Natural killer cell (primary cell): ENCODE measurements around the gene FNDC3B. TPM values are rescaled to one million over a fixed set of nuclear protein-coding genes. Genes with fewer than 3 reads are reported as not detected.
"Not testable (repeated sequence)": the region's sequence is repeated elsewhere in the genome, so short reads cannot be mapped to it uniquely, and the experiment has no call there.

Experiments
- ATAC-seq, 3 donors: fragments of 150-1000 bp in 2 of 3; fragments of 200-7000 bp in 1 of 3; cut with Tn5 transposase; 1 replicate in 1 of 3; 2 replicates in 2 of 3; pipeline ENCODE4 v1.10.0; 2021; ENCODE audit warnings: mild to moderate bottlenecking in 2 of 3, moderate library complexity in 2 of 3
- DNase-seq, 2 donors: peaks; one replicate each; pipeline versions ENCODE4 v3.0.0 to v3.0.0-alpha.2; 2013 to 2021; ENCODE audit warnings: mixed read lengths in 1 of 2
- H3K27ac ChIP-seq: one replicate; pipeline ENCODE4 v1.5.1; 2013; ENCODE audit warnings: mild to moderate bottlenecking, low read length
- H3K27me3 ChIP-seq: one replicate; pipeline ENCODE4 v1.6.1; 2013; ENCODE audit warnings: low read length; ENCODE audit not compliant: control insufficient read depth, insufficient read depth
- H3K36me3 ChIP-seq: one replicate; pipeline ENCODE4 v1.6.1; 2013; ENCODE audit warnings: low read length; ENCODE audit not compliant: control insufficient read depth, insufficient read depth
- H3K4me1 ChIP-seq: one replicate; pipeline ENCODE4 v1.6.1; 2013; ENCODE audit warnings: low read length; ENCODE audit not compliant: control insufficient read depth, insufficient read depth
- H3K4me3 ChIP-seq: one replicate; pipeline ENCODE4 v1.5.1; 2013; ENCODE audit warnings: low read length
- H3K9me3 ChIP-seq: one replicate; pipeline ENCODE4 v1.6.1; 2013; ENCODE audit warnings: low read length; ENCODE audit not compliant: control insufficient read depth, insufficient read depth
- H3K27ac Mint-ChIP-seq, 2 donors: one replicate each; pipeline ENCODE4 v1.8.0; 2022; ENCODE audit warnings: mild to moderate bottlenecking in 2 of 2, mixed read lengths in 2 of 2, moderate library complexity in 1 of 2
- H3K27me3 Mint-ChIP-seq, 2 donors: one replicate each; pipeline ENCODE4 v1.8.0; 2022; ENCODE audit warnings: low read depth in 2 of 2, mixed read lengths in 2 of 2
- H3K36me3 Mint-ChIP-seq: one replicate; pipeline ENCODE4 v1.8.0; 2022; ENCODE audit warnings: mixed read lengths
- H3K4me1 Mint-ChIP-seq, 2 donors: one replicate each; pipeline ENCODE4 v1.8.0; 2022; ENCODE audit warnings: mixed read lengths in 2 of 2
- H3K4me3 Mint-ChIP-seq: one replicate; pipeline ENCODE4 v1.8.0; 2022; ENCODE audit warnings: mild to moderate bottlenecking, moderate library complexity, mixed read lengths
- H3K9me3 Mint-ChIP-seq, 2 donors: one replicate each; pipeline ENCODE4 v1.8.0; 2022; ENCODE audit warnings: mixed read lengths in 2 of 2
- WGBS: methylation state at CpG from one replicate; pipeline ENCODE4 v1.1.7; 2013; ENCODE audit warnings: missing lambda C conversion rate; ENCODE audit not compliant: insufficient coverage; 5-methylcytosine and 5-hydroxymethylcytosine counted together
- intact Hi-C: fragments of 100-400 bp; cut with micrococcal nuclease; formaldehyde crosslinking; loops from one replicate; pipeline ENCODE4 v1.14.2; 2022
- total RNA-seq, 4 donors: library from RNA; stranded (reverse); fragments of 120-200 nt in 1 of 4; gene quantifications; one replicate each; pipeline versions ENCODE4 v1.2.3 to v1.2.4, GENCODE V29; 2013 to 2022
- TF ChIP-seq, protein P1 (sequence below): fragments of 200-600 bp; IDR thresholded peaks from one replicate; pipeline ENCODE4 v1.8.0; 2022; ENCODE audit warnings: antibody characterized with exemption

FNDC3B gene
- total RNA-seq = 100 to 1,000 TPM; 154 to 214 (median 206) TPM
- 126 TPM for total RNA-seq (2013)

- TF ChIP-seq, protein P1, sequence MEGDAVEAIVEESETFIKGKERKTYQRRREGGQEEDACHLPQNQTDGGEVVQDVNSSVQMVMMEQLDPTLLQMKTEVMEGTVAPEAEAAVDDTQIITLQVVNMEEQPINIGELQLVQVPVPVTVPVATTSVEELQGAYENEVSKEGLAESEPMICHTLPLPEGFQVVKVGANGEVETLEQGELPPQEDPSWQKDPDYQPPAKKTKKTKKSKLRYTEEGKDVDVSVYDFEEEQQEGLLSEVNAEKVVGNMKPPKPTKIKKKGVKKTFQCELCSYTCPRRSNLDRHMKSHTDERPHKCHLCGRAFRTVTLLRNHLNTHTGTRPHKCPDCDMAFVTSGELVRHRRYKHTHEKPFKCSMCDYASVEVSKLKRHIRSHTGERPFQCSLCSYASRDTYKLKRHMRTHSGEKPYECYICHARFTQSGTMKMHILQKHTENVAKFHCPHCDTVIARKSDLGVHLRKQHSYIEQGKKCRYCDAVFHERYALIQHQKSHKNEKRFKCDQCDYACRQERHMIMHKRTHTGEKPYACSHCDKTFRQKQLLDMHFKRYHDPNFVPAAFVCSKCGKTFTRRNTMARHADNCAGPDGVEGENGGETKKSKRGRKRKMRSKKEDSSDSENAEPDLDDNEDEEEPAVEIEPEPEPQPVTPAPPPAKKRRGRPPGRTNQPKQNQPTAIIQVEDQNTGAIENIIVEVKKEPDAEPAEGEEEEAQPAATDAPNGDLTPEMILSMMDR = no peak
- Histone ChIP-seq H3K27me3 (no peaks in the 10 kb centered on the region), H3K4me1 (peaks cover 42% of the 10 kb centered on the region), H3K27ac (peak within 1 kb of the TSS; percentile 99), H3K36me3 (no peaks in the 10 kb centered on the region), H3K9me3 (no peaks in the 10 kb centered on the region), H3K4me3 (peak within 1 kb of the TSS; percentile 99)
- ATAC-seq = peak; percentile 81 to 92 (median 87)
- under 1% methylated on average over 58 of the region's 59 CpGs for WGBS
- peak; percentile 93 to 94 for DNase-seq
- H3K9me3 Mint-ChIP-seq = no peaks in the 10 kb centered on the region
- peak within 1 kb of the TSS; percentile 94 to 100 for H3K27ac Mint-ChIP-seq
- peaks cover 7% of the 10 kb centered on the region for H3K36me3 Mint-ChIP-seq
- H3K4me3 Mint-ChIP-seq = peak within 1 kb of the TSS; percentile 98
- intact Hi-C loops = loop anchor here (1.0 to 5.0 kb wide), 6 partner anchors 57 to 303 kb away; partner anchors contain the start of gene PLD1
- no peaks in the 10 kb centered on the region for H3K27me3 Mint-ChIP-seq
- H3K4me1 Mint-ChIP-seq = peaks cover 66 to 77% of the 10 kb centered on the region in 2 donors
Observed at GRCh38 chr3:172039436-172040077, at the start of gene FNDC3B. Gene FNDC3B (plus strand): TSS chr3:172039578. CDS start chr3:172112480, 72,902 bp downstream.

DNA sequence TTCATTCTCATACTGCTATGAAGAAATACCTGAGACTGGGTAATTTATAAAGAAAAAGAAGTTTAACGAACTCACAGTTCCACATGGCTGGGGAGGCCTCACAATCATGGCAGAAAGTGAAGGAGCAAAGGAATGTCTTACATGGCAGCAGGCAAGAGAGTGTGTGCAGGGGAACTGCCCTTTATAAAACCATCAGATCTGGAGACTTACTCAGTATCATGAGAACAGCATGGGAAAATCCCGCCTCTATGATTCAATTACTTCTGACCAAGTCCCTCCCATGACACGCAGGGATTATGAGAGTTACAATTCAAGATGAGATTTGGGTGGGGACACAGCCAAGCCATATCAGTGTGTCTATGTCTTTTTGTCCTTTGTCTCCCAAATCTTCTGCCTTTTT is 49.1 kb upstream of the FNDC3B start:
- ATAC-seq, H3K27me3 ChIP-seq, H3K9me3 Mint-ChIP-seq, H3K4me1 ChIP-seq, H3K27me3 Mint-ChIP-seq, H3K4me3 Mint-ChIP-seq, H3K36me3 Mint-ChIP-seq, H3K36me3 ChIP-seq, intact Hi-C loops, H3K4me3 ChIP-seq, H3K4me1 Mint-ChIP-seq, H3K27ac ChIP-seq, DNase-seq, H3K27ac Mint-ChIP-seq, H3K9me3 ChIP-seq: not testable (repeated sequence)
- WGBS = 96% methylated on average over 2 of the region's 3 CpGs

DNA sequence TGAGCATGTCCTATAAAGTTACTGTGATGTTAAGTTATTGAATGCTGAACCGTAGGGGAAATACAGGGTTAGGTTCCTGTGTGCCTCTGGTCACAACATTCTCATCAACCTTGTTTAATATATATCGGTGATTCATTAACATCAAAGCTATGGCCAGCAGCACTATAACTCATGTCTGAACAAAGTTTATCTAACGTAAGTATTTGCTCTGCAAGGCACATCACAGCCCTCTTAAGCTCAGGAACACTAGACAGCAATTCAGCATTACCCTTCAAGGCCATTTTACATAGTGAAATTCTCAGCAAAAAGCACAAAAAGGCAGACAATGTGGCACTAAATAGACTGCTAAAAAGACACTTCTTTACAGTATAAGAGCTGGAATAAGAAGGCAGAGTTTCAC is 48.2 kb upstream of the FNDC3B start:
- no peaks in the 10 kb centered on the region for H3K36me3 ChIP-seq
- H3K27me3 ChIP-seq = no peaks in the 10 kb centered on the region
- no peak overlapping the region for H3K27ac ChIP-seq
- H3K27ac Mint-ChIP-seq = no peak overlapping the region
- no peaks in the 10 kb centered on the region for H3K36me3 Mint-ChIP-seq
- H3K4me1 Mint-ChIP-seq = no peaks in the 10 kb centered on the region
- peaks cover 6% of the 10 kb centered on the region in 2 donors for H3K27me3 Mint-ChIP-seq
- H3K9me3 ChIP-seq = no peaks in the 10 kb centered on the region
- intact Hi-C loops = no loop called here
- no peak overlapping the region for H3K4me3 Mint-ChIP-seq
- H3K4me1 ChIP-seq = no peaks in the 10 kb centered on the region
- H3K4me3 ChIP-seq = no peak overlapping the region
- DNase-seq (no peak), ATAC-seq (no peak)
- 90% methylated on average over 3 of the region's 3 CpGs for WGBS
- H3K9me3 Mint-ChIP-seq = no peaks in the 10 kb centered on the region
- TF ChIP-seq, protein P1 = no peak

DNA sequence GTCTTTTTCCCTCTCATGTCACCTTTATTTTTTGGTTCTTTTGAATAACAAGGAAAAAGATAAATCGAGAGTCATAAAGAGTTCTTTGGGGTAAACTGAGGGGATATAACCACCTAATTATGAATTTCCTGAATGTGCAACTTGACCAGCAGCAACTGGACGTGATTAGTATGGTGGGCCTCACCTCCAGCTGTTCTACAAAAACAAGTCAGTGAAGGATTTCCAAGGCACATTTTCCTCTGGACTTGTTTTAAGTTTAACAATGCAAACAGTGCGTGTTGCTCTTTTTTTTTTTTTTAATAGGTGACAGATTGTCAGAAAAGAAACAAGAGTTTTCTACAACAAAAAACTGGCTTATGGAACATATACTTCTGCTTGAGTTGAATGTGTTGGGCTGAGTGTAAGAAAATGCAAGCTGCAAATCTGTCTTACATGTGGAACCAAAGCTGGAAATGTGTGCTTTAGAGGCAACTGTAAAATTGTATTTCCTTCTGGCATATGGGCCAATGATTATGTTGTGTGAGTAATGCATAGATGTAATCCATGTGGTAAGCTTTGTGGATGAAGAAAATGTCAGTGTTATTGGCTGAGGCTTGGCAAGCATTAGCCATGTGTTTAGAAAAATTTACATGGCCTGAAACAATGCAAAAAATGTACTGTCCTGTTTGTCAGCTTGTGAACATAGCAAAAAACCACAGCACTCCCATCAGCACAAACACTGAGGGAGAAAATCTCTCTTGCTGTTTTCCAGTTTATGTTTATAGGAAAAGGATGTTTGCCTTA is 44.5 kb upstream of the FNDC3B start:
- H3K4me1 ChIP-seq = no peaks in the 10 kb centered on the region
- H3K4me3 ChIP-seq = no peak overlapping the region
- Mint-ChIP-seq H3K4me1 (no peaks in the 10 kb centered on the region), H3K27ac (no peak overlapping the region), H3K36me3 (no peaks in the 10 kb centered on the region), H3K9me3 (peaks cover 0 to 4% of the 10 kb centered on the region in 2 donors), H3K27me3 (peaks cover 6% of the 10 kb centered on the region in 2 donors), H3K4me3 (no peak overlapping the region)
- WGBS = 58% methylated on average over 3 of the region's 3 CpGs
- no peaks in the 10 kb centered on the region for H3K36me3 ChIP-seq
- no peaks in the 10 kb centered on the region for H3K27me3 ChIP-seq
- intact Hi-C loops = no loop called here
- TF ChIP-seq, protein P1 = no peak
- H3K27ac ChIP-seq = no peak overlapping the region
- no peak for DNase-seq
- H3K9me3 ChIP-seq = no peaks in the 10 kb centered on the region
- no peak for ATAC-seq
